ENCODE results near the gene DNM2.

Gene DNM2

GRCh38 chr19:10691178-10691881 is 26.5 kb upstream of the DNM2 start:
- DNase-seq = no peak

DNA sequence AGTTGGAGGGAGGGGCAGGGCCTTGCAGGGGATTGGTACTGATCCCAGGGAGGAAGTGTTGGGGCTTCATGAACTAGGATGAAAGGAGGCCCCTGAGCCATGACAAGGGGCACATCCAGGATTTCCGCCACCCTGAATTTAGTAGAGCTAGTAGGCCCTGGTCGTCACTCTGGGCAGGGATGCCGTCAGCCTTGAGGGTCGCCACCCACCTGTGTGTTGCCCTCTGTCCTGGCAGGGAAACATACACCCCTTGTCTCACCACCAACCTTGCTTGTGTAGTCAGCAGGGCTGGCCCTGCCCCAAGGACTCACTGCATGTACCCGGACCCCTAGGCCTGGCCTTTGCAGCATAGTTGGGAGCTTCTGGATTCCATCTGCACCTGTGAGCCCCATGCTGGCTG is 26.0 kb upstream of the DNM2 start:
- DNase-seq = no peak

DNA sequence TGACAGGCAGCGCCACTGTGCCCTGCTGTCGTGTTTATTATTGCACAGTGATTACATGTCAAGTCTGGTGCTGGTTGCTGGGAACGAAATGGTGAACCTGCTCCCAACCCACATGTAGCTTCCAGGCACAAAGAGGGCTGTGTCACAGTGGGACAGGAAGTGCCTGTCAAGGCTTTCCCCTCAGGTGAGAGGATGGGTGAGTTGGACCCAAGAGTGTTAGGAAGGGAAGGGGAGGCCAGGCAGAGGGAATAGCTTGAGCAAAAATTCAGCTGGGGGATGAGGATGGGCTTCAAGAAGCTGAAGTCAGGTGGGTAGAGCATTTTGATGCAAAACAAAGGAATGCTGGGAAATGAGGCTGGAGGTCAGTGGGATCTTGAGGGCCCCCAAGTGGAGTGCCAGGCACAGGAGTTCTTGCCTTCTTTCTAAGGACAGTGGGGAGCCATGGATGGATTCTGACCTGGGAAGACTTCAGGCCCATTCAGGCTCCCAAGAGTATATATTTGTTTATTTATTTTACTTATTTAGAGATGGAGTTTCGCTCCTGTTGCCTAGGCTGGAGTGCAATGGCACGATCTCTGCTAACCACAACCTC is 25.1 kb upstream of the DNM2 start:
- DNase-seq = peak; percentile 35

GRCh38 chr19:10694706-10695307 is 23.1 kb upstream of the DNM2 start:
- DNase-seq = peak; percentile 58

GRCh38 chr19:10695401-10696398 is 22.2 kb upstream of the DNM2 start:
- peak; percentile 99 for DNase-seq

GRCh38 chr19:10699650-10700335 is 18.1 kb upstream of the DNM2 start:
- peak; percentile 79 for DNase-seq

DNA sequence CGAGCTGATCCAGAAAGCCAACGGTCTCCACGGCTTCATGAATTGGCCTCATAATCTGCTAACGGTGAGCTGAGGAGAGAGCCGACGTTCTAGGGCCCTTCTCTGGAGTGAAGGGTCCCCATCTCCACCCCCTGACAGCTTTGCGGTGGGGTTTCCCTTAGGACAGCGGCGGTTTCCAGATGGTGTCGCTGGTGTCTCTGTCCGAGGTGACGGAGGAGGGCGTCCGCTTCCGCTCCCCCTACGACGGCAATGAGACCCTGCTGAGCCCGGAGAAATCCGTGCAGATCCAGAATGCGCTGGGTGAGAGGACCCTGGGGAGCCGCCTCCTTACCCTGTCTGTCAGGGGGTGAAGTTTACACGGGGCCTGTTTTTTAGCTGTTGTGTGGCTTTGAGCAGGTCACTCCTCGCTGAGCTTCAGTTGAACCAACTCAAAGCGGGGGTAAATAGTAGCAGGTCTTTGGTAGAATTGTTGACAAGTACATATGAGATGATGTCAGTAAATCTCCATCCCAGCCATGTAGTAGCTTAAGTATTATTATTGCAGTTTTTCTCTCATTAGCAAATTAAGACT is 15.8 kb upstream of the DNM2 start:
- peak; percentile 73 for DNase-seq

GRCh38 chr19:10706990-10707389 is 10.9 kb upstream of the DNM2 start:
- no peak for DNase-seq

- no peak for DNase-seq
Observed at GRCh38 chr19:10707440-10707839, 10.4 kb upstream of the DNM2 start.

GRCh38 chr19:10708291-10708690 is 9.6 kb upstream of the DNM2 start:
- DNase-seq = no peak

GRCh38 chr19:10712045-10712444 is 5.8 kb upstream of the DNM2 start:
- no peak for DNase-seq

DNA sequence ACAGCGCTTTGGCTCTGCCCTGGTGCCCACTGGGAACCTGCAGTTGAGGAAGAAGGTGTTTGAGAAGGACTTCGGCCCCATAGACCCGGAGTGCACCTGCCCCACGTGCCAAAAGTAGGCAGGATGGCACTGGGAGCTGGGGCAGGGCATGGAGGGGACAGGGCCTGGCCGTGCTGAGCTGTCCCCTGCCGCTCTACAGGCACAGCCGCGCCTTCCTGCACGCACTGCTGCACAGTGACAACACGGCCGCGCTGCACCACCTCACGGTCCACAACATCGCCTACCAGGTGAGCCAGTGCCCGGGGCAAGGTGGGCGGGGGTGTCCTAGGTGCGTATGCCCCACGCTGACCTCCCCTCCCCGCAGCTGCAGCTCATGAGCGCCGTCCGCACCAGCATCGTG is 5.1 kb upstream of the DNM2 start:
- DNase-seq = no peak

DNA sequence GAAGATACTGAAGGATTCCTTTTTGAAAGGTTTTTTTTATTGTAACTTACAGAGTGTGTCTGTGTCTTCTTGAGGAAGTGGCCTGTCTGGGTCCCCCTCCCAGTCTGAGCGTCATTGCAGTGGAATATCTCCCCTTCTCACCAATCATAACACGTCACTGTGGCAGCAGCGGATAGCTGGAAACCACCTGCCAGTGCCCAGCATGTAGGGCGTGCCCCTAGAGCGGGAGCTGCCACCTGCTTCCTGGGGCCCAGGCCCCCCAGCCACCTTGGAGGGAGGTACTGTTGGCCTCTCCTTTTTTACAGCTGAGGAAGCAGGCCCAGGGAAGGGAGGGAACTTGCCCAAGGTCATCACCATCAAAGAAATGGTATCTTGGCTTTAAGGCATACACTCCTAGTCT is 4.6 kb upstream of the DNM2 start:
- no peak for DNase-seq

- no peak for DNase-seq
Observed at GRCh38 chr19:10717054-10717355, 874 bp upstream of the DNM2 start.

DNA sequence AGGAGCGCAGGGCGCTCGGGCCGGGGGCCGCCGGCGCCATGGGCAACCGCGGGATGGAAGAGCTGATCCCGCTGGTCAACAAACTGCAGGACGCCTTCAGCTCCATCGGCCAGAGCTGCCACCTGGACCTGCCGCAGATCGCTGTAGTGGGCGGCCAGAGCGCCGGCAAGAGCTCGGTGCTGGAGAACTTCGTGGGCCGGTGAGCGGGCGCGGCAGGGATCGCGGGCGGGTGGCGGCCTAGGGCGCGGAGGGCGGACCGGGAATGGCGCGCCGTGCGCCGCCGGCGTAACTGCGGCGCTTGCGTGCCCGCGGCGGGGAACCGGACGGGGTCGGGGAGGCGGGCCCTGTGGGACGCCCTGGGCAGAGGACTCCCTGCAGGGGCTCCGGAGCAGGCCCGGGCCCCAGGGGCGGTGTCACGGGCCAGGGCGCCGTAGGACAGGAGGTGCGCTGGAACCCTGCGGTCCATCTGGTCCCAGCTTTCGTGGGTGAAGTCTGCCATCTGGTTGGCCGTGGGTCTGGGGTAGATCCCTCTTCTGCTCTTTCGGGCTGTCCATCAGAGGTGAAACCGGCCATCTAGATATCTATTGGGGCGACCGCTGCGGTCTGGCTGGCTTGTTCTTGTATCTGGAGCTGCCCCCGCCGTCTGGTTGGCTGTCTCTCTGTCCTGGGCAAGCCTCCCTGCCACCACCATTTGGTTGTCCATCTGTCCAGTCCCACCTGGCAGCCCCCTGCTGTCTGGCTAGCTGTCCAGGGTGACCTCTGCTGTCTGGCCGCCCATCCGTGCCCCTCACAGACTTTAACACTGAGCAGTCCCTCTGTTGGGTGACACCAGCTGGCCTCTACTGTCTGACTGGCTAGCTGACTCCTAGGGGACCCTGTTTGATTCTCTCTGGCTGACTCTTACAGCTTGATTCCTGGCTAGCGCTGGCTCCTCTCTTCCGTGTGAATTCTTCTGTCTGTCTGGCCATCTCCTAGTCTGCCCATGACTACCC is 622 bp downstream of the DNM2 start:
- peak; percentile 70 for DNase-seq

GRCh38 chr19:10719466-10719961 is 1.6 kb downstream of the DNM2 start:
- DNase-seq = peak; percentile 25

- DNase-seq = no peak
Observed at GRCh38 chr19:10720607-10721125, 2.8 kb downstream of the DNM2 start.

DNA sequence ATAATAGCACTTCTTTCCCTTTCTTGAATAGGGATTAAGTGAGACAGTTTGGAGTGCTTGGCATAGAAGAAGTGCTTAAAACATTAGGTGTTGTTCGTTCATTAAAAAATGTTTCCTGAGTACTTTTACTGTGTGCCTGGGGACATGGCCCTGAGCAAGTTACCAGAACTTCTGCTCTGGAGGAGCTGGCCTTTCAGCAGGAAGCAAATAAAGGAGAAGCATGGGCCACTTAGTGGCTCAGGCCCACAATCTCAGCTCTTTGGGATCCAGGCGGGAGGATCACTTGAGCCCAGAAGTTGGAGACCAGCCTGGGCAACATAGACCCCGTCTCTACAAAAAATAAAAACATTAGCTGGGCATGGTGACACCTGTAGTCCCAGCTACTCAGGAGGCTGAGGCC is 5.7 kb downstream of the DNM2 start:
- DNase-seq = no peak

DNA sequence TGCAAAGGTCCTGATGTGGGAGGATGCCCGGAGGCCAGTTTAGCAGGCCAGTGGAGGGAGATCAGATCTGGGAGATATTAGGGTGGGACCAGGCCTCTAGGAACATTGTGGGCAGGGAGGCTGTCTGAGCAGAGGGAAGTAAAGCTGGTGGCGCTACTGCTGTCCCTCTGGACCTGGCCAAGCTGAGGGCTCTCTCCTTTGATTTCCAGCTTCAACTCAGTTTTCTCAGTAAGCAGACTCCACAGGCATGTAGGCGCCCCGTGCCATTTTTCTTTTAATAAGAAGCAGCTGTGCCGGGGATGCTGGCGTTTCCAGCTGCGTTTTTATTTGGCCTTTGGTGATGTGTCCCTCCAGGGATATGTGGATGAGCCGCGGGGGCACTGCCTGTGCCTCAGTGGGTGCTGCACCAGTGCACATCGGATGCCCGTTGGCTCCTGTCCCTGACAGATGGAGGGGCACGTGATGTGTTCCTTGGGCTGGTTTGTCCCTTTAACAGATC is 6.7 kb downstream of the DNM2 start:
- no peak for DNase-seq

GRCh38 chr19:10725415-10725814 is 7.5 kb downstream of the DNM2 start:
- DNase-seq = no peak

GRCh38 chr19:10726268-10726667 is 8.4 kb downstream of the DNM2 start:
- no peak for DNase-seq

Measured in NCI-H69 (cell line).